C4-2B (cell line): Measurements from ENCODE around the gene PLD6.

Source experiments
- ZFX ChIP-seq: fragments of 450-650 bp; IDR thresholded peaks from 2 replicates; pipeline ENCODE4 v1.6.1; 2017
- TF ChIP-seq, protein P1 (sequence below): fragments of 450-650 bp; conservative IDR thresholded peaks from 2 replicates; pipeline ENCODE4 v1.5.1; 2017; ENCODE audit warnings: mild to moderate bottlenecking

DNA sequence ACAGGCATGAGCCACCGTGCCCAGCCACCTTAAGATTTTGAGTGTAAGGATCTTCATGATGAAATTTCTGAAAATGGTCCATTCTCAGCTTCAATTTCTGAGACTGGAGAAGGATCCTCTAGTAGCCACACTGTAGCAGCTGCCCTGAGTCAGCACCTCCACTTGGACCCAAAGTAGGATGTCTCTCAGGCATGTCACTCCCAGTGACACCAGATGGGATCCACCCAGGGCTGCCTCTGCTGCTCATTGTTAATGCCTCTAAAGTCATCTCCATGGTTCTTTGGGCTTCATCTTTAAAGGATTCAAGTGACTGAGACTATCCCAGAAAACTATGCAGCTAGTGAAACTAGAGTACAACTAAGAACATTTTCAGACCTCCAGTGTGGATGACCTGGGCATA lies 7.9 kb downstream of the PLD6 start:
- TF ChIP-seq, protein P1, sequence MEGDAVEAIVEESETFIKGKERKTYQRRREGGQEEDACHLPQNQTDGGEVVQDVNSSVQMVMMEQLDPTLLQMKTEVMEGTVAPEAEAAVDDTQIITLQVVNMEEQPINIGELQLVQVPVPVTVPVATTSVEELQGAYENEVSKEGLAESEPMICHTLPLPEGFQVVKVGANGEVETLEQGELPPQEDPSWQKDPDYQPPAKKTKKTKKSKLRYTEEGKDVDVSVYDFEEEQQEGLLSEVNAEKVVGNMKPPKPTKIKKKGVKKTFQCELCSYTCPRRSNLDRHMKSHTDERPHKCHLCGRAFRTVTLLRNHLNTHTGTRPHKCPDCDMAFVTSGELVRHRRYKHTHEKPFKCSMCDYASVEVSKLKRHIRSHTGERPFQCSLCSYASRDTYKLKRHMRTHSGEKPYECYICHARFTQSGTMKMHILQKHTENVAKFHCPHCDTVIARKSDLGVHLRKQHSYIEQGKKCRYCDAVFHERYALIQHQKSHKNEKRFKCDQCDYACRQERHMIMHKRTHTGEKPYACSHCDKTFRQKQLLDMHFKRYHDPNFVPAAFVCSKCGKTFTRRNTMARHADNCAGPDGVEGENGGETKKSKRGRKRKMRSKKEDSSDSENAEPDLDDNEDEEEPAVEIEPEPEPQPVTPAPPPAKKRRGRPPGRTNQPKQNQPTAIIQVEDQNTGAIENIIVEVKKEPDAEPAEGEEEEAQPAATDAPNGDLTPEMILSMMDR = no peak
- no peak for TF ChIP-seq ZFX
